Measurements from ENCODE around the gene FAM53B. TPM values are rescaled to one million over a fixed set of nuclear protein-coding genes. Genes with fewer than 3 reads are reported as not detected.

FAM53B gene
- total and polyA plus RNA-seq, 3 experiments from 2014 or later = 28.8 to 41.6 (median 29.2) TPM

DNA sequence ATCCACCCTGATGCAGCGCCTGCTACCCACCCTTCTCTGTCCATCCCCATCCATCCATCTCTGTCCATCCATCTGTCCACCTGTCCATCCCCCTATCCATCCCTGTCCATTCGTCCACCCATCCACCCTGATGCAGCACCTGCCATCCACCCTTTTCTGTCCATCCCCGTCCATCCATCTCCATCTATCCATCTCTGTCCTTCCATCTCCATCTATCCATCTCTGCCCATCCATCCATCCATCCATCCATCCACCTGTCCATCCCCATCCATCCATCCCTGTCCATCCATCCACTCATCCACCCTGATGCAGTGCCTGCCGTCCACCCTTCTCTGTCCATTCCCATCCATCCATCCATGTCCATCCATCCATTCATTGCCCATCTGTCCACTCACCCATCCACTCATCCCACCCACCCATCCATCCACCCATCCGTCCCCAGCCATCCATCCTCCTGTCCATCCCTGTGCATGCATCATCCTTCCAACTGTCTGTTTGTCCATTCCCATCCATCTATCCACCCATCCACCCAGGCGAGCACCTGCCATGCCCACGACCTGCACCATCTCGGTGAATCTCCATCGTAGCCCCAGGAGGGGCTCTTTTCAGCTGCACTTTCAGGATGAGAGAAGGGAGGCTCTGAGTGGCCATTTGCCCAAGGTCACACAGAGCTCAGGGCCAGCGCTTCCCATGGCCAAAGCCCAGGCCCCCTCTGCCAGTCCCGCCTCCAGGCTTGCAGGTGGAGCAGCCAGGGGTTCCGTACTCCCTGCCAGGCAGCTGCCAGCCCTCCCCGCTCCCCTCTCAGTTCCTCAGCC, 145.2 kb downstream of the FAM53B start:
- H3K27me3 ChIP-seq (ENCODE audit: insufficient read depth, low read length, poor library complexity, severe bottlenecking) = no peaks in the 10 kb centered on the region
- ChIA-PET POLR2A (no interaction called here), CTCF (no interaction called here)
- H3K4me3 ChIP-seq (ENCODE audit: low read length) = no peak overlapping the region
- H3K4me1 ChIP-seq (ENCODE audit: insufficient read depth, low read length) = no peaks in the 10 kb centered on the region
- Mint-ChIP-seq H3K4me3 (no peak overlapping the region), H3K9me3 (no peaks in the 10 kb centered on the region), H3K36me3 (peaks cover 0 to 3% (median 0%) of the 10 kb centered on the region in 3 donors), H3K27me3 (no peaks in the 10 kb centered on the region), H3K4me1 (peaks cover 0 to 1% (median 0%) of the 10 kb centered on the region in 3 donors), H3K27ac (no peak overlapping the region)
- no peak overlapping the region for H3K27ac ChIP-seq (ENCODE audit: low read depth, low read length)
- DNase-seq = peak in 1 of 5 donors; percentile 36
- no peaks in the 10 kb centered on the region for H3K9me3 ChIP-seq (ENCODE audit: low read length)
- no peaks in the 10 kb centered on the region for H3K36me3 ChIP-seq (ENCODE audit: insufficient read depth, low read length)

DNA sequence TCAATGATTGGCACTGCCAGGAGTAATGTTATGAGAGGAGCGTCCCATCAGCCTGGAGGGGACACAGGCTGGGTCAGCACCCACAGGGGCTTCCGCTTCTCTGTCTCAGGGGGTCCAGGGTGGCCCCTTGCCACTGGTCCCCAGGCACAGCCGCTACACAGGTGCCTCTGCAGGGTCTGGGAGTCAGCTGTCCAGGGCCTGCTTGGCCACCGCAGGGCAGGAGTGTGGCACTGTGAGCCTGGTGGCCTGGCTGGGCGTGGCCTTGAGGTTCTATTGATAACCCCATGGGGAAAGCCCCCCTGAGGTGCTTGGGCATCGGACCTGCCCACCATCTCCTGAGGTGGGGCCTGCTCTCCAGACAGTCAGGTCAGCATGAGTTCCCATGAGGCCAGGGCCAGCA, 146.0 kb downstream of the FAM53B start:
- POLR2A ChIA-PET = no interaction called here
- Histone ChIP-seq H3K27ac (ENCODE audit: low read depth, low read length) (no peak overlapping the region), H3K9me3 (ENCODE audit: low read length) (no peaks in the 10 kb centered on the region), H3K4me3 (ENCODE audit: low read length) (no peak overlapping the region), H3K36me3 (ENCODE audit: insufficient read depth, low read length) (no peaks in the 10 kb centered on the region), H3K4me1 (ENCODE audit: insufficient read depth, low read length) (no peaks in the 10 kb centered on the region), H3K27me3 (ENCODE audit: insufficient read depth, low read length, poor library complexity, severe bottlenecking) (no peaks in the 10 kb centered on the region)
- no peaks in the 10 kb centered on the region for H3K9me3 Mint-ChIP-seq
- no peak overlapping the region for H3K4me3 Mint-ChIP-seq
- CTCF ChIA-PET = no interaction called here
- no peak overlapping the region for H3K27ac Mint-ChIP-seq
- H3K27me3 Mint-ChIP-seq = peaks cover 0 to 2% of the 10 kb centered on the region in 2 donors
- H3K4me1 Mint-ChIP-seq = peaks cover 0 to 1% (median 0%) of the 10 kb centered on the region in 3 donors
- DNase-seq = no peak
- H3K36me3 Mint-ChIP-seq = peaks cover 0 to 3% (median 0%) of the 10 kb centered on the region in 3 donors

DNA sequence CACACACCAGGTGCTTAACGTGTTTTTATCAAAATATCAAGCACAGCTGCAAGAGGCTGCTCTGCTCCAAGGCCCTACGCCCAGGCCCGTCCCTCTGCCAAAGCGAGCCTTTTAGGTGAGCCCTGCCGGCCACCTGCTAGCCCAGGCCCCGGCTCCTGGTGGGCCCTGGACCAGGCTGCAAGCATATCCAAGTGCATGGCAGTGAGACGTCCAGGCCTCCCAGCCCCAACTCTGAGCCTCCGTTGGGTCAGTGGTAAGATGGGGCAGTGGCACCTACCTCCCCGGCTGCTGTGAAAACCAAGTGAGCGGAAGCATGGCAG, 146.4 kb downstream of the FAM53B start:
- Histone ChIP-seq H3K27ac (ENCODE audit: low read depth, low read length) (no peak overlapping the region), H3K4me1 (ENCODE audit: insufficient read depth, low read length) (no peaks in the 10 kb centered on the region), H3K27me3 (ENCODE audit: insufficient read depth, low read length, poor library complexity, severe bottlenecking) (no peaks in the 10 kb centered on the region), H3K9me3 (ENCODE audit: low read length) (no peaks in the 10 kb centered on the region), H3K4me3 (ENCODE audit: low read length) (no peak overlapping the region), H3K36me3 (ENCODE audit: insufficient read depth, low read length) (no peaks in the 10 kb centered on the region)
- H3K27me3 Mint-ChIP-seq = peaks cover 0 to 2% of the 10 kb centered on the region in 2 donors
- H3K27ac Mint-ChIP-seq = peak overlapping the region in 1 of 8 donors; percentile 29
- no peaks in the 10 kb centered on the region for H3K9me3 Mint-ChIP-seq
- CTCF ChIA-PET = no interaction called here
- peaks cover 0 to 1% (median 0%) of the 10 kb centered on the region in 3 donors for H3K4me1 Mint-ChIP-seq
- H3K36me3 Mint-ChIP-seq = peaks cover 0 to 3% (median 0%) of the 10 kb centered on the region in 3 donors
- POLR2A ChIA-PET = no interaction called here
- DNase-seq = peak in 1 of 5 donors; percentile 46
- H3K4me3 Mint-ChIP-seq = no peak overlapping the region

DNA sequence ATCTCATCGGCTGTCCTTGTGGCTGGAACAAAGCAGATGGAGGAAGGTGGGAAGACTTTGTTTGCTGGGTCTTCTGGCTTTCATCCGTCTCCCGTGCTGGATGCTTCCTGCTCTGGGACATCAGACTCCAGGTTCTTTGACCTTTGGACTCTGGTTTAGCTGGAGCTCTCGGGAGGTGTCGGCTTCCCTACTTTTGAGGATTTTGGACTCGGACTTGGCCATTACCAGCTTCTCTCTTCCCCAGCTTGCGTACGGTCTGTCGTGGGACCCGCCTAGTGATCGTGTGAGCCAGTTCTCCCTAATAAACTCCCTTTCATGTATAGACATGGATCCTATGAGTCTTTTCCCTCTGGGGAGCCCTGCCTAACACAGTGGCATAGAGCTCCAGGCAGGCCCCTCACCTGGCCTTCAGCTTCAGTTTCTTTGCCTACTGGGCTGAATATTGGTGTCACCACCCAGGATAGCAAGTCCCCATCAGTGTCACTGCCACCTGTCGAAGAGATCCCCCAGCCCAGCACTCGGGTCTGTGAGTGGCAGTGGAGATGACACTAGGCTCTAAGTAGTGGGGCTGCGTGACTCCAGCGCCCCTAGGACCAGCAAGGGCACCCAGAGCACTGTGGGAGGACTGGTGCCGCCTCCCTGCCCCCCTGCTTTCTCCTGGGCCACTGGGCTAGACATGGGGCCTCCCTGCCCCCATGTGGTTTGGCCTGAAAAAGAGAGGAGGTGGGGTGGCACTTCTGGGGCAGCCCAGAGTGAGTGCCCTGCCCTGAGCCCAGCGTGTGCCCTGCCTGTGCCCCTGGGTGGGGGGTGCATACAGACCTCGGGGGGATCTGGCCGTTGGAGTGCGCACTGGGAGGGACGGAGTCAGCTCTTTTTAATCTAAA, 147.0 kb downstream of the FAM53B start:
- Histone ChIP-seq H3K9me3 (ENCODE audit: low read length) (no peaks in the 10 kb centered on the region), H3K27ac (ENCODE audit: low read depth, low read length) (no peak overlapping the region), H3K4me3 (ENCODE audit: low read length) (no peak overlapping the region), H3K27me3 (ENCODE audit: insufficient read depth, low read length, poor library complexity, severe bottlenecking) (no peaks in the 10 kb centered on the region), H3K36me3 (ENCODE audit: insufficient read depth, low read length) (no peaks in the 10 kb centered on the region), H3K4me1 (ENCODE audit: insufficient read depth, low read length) (no peaks in the 10 kb centered on the region)
- no peak overlapping the region for H3K27ac Mint-ChIP-seq
- H3K36me3 Mint-ChIP-seq = peaks cover 0 to 3% (median 0%) of the 10 kb centered on the region in 3 donors
- peak overlapping the region in 1 of 7 donors; percentile 50 for H3K4me3 Mint-ChIP-seq
- H3K4me1 Mint-ChIP-seq = peaks cover 0 to 1% (median 0%) of the 10 kb centered on the region in 3 donors
- ChIA-PET CTCF (interaction anchor here (1.0 kb wide), 1 partner anchor 144 kb away, joined by 3 read pairs; no protein-coding TSS in a partner anchor), POLR2A (no interaction called here)
- H3K27me3 Mint-ChIP-seq = peaks cover 0 to 2% of the 10 kb centered on the region in 2 donors
- H3K9me3 Mint-ChIP-seq = no peaks in the 10 kb centered on the region
- DNase-seq = peak in 1 of 5 donors; percentile 14

DNA sequence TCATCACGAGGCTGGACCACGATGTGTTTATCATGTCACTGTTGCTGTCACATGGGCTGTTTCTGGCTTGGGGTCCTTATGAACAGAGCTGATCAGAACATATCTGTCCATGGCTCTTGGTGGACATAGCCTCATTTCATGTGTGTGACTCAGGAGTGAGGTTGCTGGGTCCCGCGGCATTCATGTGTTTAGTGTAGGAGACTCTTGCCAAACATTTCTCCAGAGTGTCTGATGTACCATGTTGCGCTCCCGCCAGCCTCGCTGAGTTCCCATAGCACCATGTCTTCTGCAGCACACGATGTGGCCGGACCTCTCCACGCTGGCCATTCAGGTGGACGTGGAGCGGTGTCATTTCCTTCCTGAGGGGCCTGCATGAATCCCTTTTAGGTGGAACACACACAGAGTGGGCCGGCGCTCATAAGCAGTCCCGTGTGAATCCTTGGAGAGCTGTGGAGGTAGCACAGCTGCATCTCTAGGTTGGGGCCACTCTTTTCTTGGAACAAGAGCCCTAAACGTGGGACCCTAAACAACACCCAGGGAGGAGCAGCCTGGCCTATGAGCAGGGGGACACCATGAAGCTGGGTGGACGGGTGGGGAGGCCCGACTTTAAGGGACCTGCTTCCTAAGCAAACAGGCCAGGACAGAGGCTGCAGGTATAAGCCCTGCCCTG, 147.9 kb downstream of the FAM53B start:
- Histone ChIP-seq H3K4me3 (ENCODE audit: low read length) (no peak overlapping the region), H3K27me3 (ENCODE audit: insufficient read depth, low read length, poor library complexity, severe bottlenecking) (no peaks in the 10 kb centered on the region), H3K27ac (ENCODE audit: low read depth, low read length) (no peak overlapping the region), H3K36me3 (ENCODE audit: insufficient read depth, low read length) (no peaks in the 10 kb centered on the region), H3K4me1 (ENCODE audit: insufficient read depth, low read length) (no peaks in the 10 kb centered on the region), H3K9me3 (ENCODE audit: low read length) (no peaks in the 10 kb centered on the region)
- Mint-ChIP-seq H3K27ac (peak overlapping the region in 2 of 8 donors; percentile 32 to 48), H3K27me3 (peaks cover 0 to 3% of the 10 kb centered on the region in 2 donors), H3K36me3 (peaks cover 0 to 5% (median 3%) of the 10 kb centered on the region in 3 donors), H3K4me1 (peaks cover 0 to 1% (median 0%) of the 10 kb centered on the region in 3 donors), H3K9me3 (peaks cover 0 to 2% (median 0%) of the 10 kb centered on the region in 5 donors), H3K4me3 (no peak overlapping the region)
- CTCF ChIA-PET = no interaction called here
- DNase-seq = peak in 1 of 5 donors; percentile 43
- POLR2A ChIA-PET = no interaction called here

DNA sequence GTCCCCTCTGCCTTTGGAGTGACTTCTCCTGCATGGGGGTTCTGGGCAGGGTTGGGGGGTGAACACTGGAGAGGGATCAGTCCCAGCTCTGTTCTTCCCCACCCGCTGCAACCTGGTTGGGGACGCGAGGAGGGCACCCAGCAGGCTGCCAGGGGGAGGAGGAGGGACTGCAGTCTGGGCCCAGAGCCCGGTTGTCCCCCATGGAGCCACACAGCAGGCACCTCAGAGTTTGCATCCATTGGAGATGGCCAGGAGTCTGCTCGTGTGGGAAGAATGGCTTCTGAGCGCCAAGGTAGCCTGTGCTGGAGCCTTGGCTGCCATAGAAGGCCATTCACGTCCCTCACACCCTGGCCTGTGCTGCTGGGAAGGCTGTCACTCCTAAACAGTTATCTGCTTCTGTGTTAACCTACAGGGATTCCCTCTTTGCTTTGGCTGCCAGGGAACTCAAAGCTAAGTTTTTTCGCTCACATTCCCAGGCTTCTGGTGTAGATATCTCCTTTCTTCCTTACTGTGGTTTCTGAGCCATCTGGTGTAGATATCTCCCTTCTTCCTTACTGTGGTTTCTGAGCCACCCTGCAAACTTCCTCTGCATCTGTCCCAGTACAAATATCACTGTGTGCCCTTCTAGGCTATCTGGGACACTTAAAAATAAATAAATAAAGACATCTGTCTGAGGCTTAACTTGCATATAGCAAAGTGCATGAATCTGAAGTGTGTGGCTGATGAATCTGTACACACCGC, 148.9 kb downstream of the FAM53B start:
- POLR2A ChIA-PET = no interaction called here
- Histone ChIP-seq H3K4me1 (ENCODE audit: insufficient read depth, low read length) (no peaks in the 10 kb centered on the region), H3K9me3 (ENCODE audit: low read length) (no peaks in the 10 kb centered on the region), H3K36me3 (ENCODE audit: insufficient read depth, low read length) (no peaks in the 10 kb centered on the region), H3K27me3 (ENCODE audit: insufficient read depth, low read length, poor library complexity, severe bottlenecking) (no peaks in the 10 kb centered on the region), H3K4me3 (ENCODE audit: low read length) (no peak overlapping the region), H3K27ac (ENCODE audit: low read depth, low read length) (no peak overlapping the region)
- H3K27ac Mint-ChIP-seq = peak overlapping the region in 2 of 8 donors; percentile 48 to 80
- peak in 1 of 5 donors; percentile 27 for DNase-seq
- CTCF ChIA-PET = no interaction called here
- peaks cover 0 to 5% (median 3%) of the 10 kb centered on the region in 3 donors for H3K36me3 Mint-ChIP-seq
- H3K9me3 Mint-ChIP-seq = peaks cover 0 to 2% (median 0%) of the 10 kb centered on the region in 5 donors
- H3K27me3 Mint-ChIP-seq = peaks cover 0 to 3% of the 10 kb centered on the region in 2 donors
- no peak overlapping the region for H3K4me3 Mint-ChIP-seq
- peaks cover 0 to 1% (median 0%) of the 10 kb centered on the region in 3 donors for H3K4me1 Mint-ChIP-seq

DNA sequence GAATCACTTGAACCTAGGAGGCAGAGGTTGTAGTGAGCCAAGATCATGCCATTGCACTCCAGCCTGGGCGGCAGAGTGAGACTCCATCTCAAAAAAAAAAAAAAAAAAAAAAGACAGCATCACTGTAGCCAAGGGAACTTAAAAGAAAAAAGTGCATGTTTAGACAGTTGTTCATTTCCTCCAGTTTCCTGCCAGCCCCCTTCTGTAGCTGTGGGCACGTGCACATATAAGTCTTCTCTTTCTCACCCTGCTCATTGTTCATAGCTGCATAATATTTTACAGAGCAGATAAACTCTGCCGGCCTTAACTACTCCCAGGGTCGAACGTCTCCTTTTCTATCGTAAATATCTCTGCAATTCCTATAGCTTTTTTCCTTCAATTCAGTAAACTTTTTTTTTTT, 149.9 kb downstream of the FAM53B start:
- no peaks in the 10 kb centered on the region for H3K4me1 ChIP-seq (ENCODE audit: insufficient read depth, low read length)
- ChIA-PET POLR2A (no interaction called here), CTCF (no interaction called here)
- no peak for DNase-seq
- Mint-ChIP-seq H3K27me3 (peaks cover 0 to 3% of the 10 kb centered on the region in 2 donors), H3K4me3 (no peak overlapping the region), H3K9me3 (peaks cover 0 to 2% (median 0%) of the 10 kb centered on the region in 5 donors), H3K36me3 (peaks cover 0 to 6% (median 5%) of the 10 kb centered on the region in 3 donors), H3K4me1 (peaks cover 0 to 1% (median 0%) of the 10 kb centered on the region in 3 donors), H3K27ac (no peak overlapping the region)
- H3K36me3 ChIP-seq (ENCODE audit: insufficient read depth, low read length) = no peaks in the 10 kb centered on the region
- no peaks in the 10 kb centered on the region for H3K9me3 ChIP-seq (ENCODE audit: low read length)
- no peak overlapping the region for H3K4me3 ChIP-seq (ENCODE audit: low read length)
- no peaks in the 10 kb centered on the region for H3K27me3 ChIP-seq (ENCODE audit: insufficient read depth, low read length, poor library complexity, severe bottlenecking)
- no peak overlapping the region for H3K27ac ChIP-seq (ENCODE audit: low read depth, low read length)

All from CD8-positive, alpha-beta memory T cell (primary cell).